Parathyroid adenoma (tissue), 2 donors: Measurements from ENCODE around the gene LHX5.

Experiments
- H2AFZ ChIP-seq: fragments of 300-600 bp; sonication (generic); one replicate; pipeline ENCODE4 v1.7.0; 2017; ENCODE audit warnings: antibody characterized with exemption, mild to moderate bottlenecking
- H3K27ac ChIP-seq: fragments of 300-600 bp; sonication (generic); one replicate; pipeline ENCODE4 v1.7.0; 2017
- H3K27me3 ChIP-seq: fragments of 300-600 bp; sonication (generic); one replicate; pipeline ENCODE4 v1.7.0; 2017; ENCODE audit warnings: low read length; ENCODE audit not compliant: control insufficient read depth, insufficient read depth
- H3K36me3 ChIP-seq: fragments of 300-600 bp; sonication (generic); one replicate; pipeline ENCODE4 v1.7.0; 2017; ENCODE audit warnings: low read length; ENCODE audit not compliant: control insufficient read depth, insufficient read depth
- H3K4me1 ChIP-seq: fragments of 300-600 bp; sonication (generic); one replicate; pipeline ENCODE4 v1.7.0; 2017; ENCODE audit warnings: control low read depth
- H3K4me2 ChIP-seq: fragments of 300-600 bp; sonication (generic); one replicate; pipeline ENCODE4 v1.7.0; 2017; ENCODE audit warnings: low read length
- H3K4me3 ChIP-seq: fragments of 300-600 bp; sonication (generic); one replicate; pipeline ENCODE4 v1.7.0; 2017; ENCODE audit warnings: low read depth, low read length
- H3K79me2 ChIP-seq: fragments of 300-600 bp; sonication (generic); one replicate; pipeline ENCODE4 v1.7.0; 2017; ENCODE audit warnings: control low read depth
- H3K9ac ChIP-seq: fragments of 300-600 bp; sonication (generic); one replicate; pipeline ENCODE4 v1.7.0; 2017; ENCODE audit warnings: mild to moderate bottlenecking
- H3K9me3 ChIP-seq: fragments of 300-600 bp; sonication (generic); one replicate; pipeline ENCODE4 v1.7.0; 2017; ENCODE audit warnings: low read length; ENCODE audit not compliant: control insufficient read depth
- CTCF ChIP-seq: fragments of 300-600 bp; sonication (generic); IDR thresholded peaks from one replicate; pipeline ENCODE4 v1.7.0; 2017; ENCODE audit warnings: antibody characterized with exemption, mild to moderate bottlenecking
- donor health status: primary hyperparathyroidism.

LHX5 gene

GRCh38 chr12:113436993-113437728 lies 34.5 kb downstream of the LHX5 start:
- Histone ChIP-seq H3K79me2 (no peaks in the 10 kb centered on the region), H2AFZ (no peak overlapping the region), H3K4me2 (no peak overlapping the region), H3K4me3 (no peak overlapping the region), H3K9ac (no peak overlapping the region), H3K36me3 (no peaks in the 10 kb centered on the region), H3K27me3 (no peaks in the 10 kb centered on the region), H3K9me3 (no peaks in the 10 kb centered on the region), H3K27ac (no peak overlapping the region), H3K4me1 (no peaks in the 10 kb centered on the region)
- no peak for TF ChIP-seq CTCF

DNA sequence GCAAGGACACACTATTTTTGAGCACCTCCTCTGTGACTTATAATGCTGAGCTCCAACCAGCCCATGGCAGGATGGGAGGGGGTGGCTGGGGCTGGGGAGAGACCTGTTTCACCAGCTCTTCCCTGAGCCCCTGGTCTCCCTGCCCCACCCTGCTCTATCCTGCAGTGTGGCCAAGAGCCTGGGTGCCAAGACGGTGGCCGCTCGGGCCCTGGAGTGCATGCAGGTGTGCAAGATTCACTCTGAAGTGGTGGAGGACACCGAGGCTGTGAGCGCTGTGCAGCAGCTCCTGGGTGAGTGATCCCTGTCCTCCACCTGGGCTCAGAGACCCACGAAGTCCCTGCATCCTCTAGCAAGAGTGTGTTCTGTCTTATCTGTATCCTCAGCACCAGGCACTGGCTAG lies 35.1 kb downstream of the LHX5 start:
- H3K4me1 ChIP-seq, result no peaks in the 10 kb centered on the region
- H3K4me2 ChIP-seq, result no peak overlapping the region
- no peak overlapping the region for H2AFZ ChIP-seq
- TF ChIP-seq CTCF, result no peak
- no peaks in the 10 kb centered on the region for H3K79me2 ChIP-seq
- no peaks in the 10 kb centered on the region for H3K9me3 ChIP-seq
- no peak overlapping the region for H3K27ac ChIP-seq
- H3K27me3 ChIP-seq, result no peaks in the 10 kb centered on the region
- H3K4me3 ChIP-seq, result no peak overlapping the region
- no peak overlapping the region for H3K9ac ChIP-seq
- H3K36me3 ChIP-seq, result no peaks in the 10 kb centered on the region

DNA sequence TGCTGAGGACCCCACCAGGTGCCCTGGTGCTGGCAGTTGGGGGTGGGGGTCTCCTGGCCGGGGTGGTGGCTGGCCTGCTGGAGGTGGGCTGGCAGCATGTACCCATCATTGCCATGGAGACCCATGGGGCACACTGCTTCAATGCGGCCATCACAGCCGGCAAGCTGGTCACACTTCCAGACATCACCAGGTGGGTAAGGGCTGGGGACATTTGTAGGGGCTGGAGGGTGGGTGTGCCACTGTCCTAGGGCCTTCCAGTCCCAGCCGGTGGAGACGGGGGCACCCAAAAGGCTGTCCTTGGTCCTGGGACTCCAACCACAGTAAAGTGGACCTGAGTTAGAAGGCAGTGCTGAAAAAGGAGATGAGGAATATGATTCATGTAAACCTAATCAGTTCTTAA lies 36.3 kb downstream of the LHX5 start:
- Histone ChIP-seq H3K4me1 (no peaks in the 10 kb centered on the region), H3K36me3 (no peaks in the 10 kb centered on the region), H3K9ac (no peak overlapping the region), H3K79me2 (no peaks in the 10 kb centered on the region), H3K27me3 (no peaks in the 10 kb centered on the region), H3K27ac (no peak overlapping the region), H3K4me2 (no peak overlapping the region), H3K9me3 (no peaks in the 10 kb centered on the region), H2AFZ (no peak overlapping the region), H3K4me3 (no peak overlapping the region)
- TF ChIP-seq CTCF, result no peak

DNA sequence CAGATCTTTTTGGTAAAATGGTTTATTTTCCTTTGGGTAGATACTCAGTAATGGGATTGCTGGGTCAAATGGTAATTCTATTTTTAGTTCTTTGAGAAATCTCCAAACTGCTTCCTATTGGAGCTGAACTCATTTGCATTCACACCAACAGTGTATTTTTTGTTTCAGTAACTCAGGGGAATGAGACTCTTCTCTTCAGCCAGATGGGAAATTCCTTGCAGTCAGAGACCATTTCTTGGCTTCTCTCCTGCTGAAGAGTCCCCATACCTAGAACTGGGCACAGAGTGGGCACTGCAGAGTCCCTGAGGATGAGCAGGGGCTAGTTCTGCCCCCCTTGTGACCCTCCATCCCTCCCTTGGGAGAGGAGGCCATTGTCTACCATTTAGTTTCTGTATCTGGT lies 38.7 kb downstream of the LHX5 start:
- H2AFZ ChIP-seq, result no peak overlapping the region
- H3K9ac ChIP-seq, result no peak overlapping the region
- H3K9me3 ChIP-seq, result no peaks in the 10 kb centered on the region
- H3K4me1 ChIP-seq, result no peaks in the 10 kb centered on the region
- H3K27ac ChIP-seq, result no peak overlapping the region
- H3K36me3 ChIP-seq, result no peaks in the 10 kb centered on the region
- H3K79me2 ChIP-seq, result no peaks in the 10 kb centered on the region
- no peaks in the 10 kb centered on the region for H3K27me3 ChIP-seq
- H3K4me2 ChIP-seq, result no peak overlapping the region
- no peak overlapping the region for H3K4me3 ChIP-seq
- no peak for TF ChIP-seq CTCF

DNA sequence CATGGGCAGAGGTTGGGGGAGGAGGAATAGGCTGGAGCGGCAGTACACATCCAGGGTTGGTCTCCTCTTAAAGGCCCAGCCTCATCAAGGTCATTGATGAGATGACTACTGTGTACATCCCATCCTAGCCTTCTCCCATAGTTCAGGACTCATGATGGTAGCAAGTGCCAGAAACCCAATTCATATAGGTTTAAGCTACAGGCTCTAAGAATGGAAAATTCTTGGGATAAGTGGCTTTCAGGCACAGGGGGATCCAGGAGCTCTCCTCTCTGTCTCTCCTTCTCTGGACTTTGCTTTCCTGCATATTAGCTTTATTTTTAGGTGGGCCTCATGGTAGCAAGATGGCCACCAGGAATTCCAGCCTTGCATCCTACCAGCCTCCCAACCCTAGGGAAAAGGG lies 43.2 kb downstream of the LHX5 start:
- Histone ChIP-seq H3K4me2 (no peak overlapping the region), H3K27me3 (no peaks in the 10 kb centered on the region), H3K27ac (no peak overlapping the region), H3K9me3 (no peaks in the 10 kb centered on the region), H3K9ac (no peak overlapping the region), H3K79me2 (peaks cover 2% of the 10 kb centered on the region), H3K4me3 (no peak overlapping the region), H3K36me3 (no peaks in the 10 kb centered on the region), H3K4me1 (no peaks in the 10 kb centered on the region), H2AFZ (no peak overlapping the region)
- TF ChIP-seq CTCF, result no peak
